NCI-H226 (cell line): ENCODE results near the gene SLC22A25.

Source experiments
- DNase-seq: peaks from one replicate; pipeline ENCODE4 v3.0.0-alpha.2; 2015

Gene SLC22A25

GRCh38 chr11:63227521-63228107 lies 15.8 kb downstream of the SLC22A25 start:
- no peak for DNase-seq

- DNase-seq: no peak
Measured at GRCh38 chr11:63226488-63227114, 16.8 kb downstream of the SLC22A25 start.

GRCh38 chr11:63214093-63214492 lies 29.3 kb downstream of the SLC22A25 start:
- no peak for DNase-seq

GRCh38 chr11:63212742-63213141 lies 30.7 kb downstream of the SLC22A25 start:
- no peak for DNase-seq

- no peak for DNase-seq
Measured at GRCh38 chr11:63210111-63210510, 33.3 kb downstream of the SLC22A25 start.
